HUES6 (cell line): ENCODE data around the gene MEN1.

Experiments
- H3K27ac ChIP-seq: 2 replicates; pipeline ENCODE4 v1.7.0; 2013; ENCODE audit warnings: low read depth, mild to moderate bottlenecking, low read length, inconsistent platforms
- H3K27me3 ChIP-seq: 2 replicates; pipeline ENCODE4 v1.6.1; 2013; ENCODE audit warnings: low read length; ENCODE audit not compliant: control insufficient read depth, insufficient read depth
- H3K36me3 ChIP-seq: 2 replicates; pipeline ENCODE4 v1.6.1; 2013; ENCODE audit warnings: low read length; ENCODE audit not compliant: control insufficient read depth, insufficient read depth
- H3K4me1 ChIP-seq: 2 replicates; pipeline ENCODE4 v1.6.1; 2013; ENCODE audit warnings: low read length; ENCODE audit not compliant: control insufficient read depth, insufficient read depth
- H3K4me3 ChIP-seq: 2 replicates; pipeline ENCODE4 v1.5.1; 2013; ENCODE audit warnings: low read depth, low read length
- H3K9ac ChIP-seq: one replicate; pipeline ENCODE4 v1.6.1; 2013; ENCODE audit warnings: mild to moderate bottlenecking, low read length
- H3K9me3 ChIP-seq: 2 replicates; pipeline ENCODE4 v1.6.1; 2013; ENCODE audit warnings: low read depth, low read length; ENCODE audit not compliant: control insufficient read depth, insufficient read depth

Gene MEN1

DNA sequence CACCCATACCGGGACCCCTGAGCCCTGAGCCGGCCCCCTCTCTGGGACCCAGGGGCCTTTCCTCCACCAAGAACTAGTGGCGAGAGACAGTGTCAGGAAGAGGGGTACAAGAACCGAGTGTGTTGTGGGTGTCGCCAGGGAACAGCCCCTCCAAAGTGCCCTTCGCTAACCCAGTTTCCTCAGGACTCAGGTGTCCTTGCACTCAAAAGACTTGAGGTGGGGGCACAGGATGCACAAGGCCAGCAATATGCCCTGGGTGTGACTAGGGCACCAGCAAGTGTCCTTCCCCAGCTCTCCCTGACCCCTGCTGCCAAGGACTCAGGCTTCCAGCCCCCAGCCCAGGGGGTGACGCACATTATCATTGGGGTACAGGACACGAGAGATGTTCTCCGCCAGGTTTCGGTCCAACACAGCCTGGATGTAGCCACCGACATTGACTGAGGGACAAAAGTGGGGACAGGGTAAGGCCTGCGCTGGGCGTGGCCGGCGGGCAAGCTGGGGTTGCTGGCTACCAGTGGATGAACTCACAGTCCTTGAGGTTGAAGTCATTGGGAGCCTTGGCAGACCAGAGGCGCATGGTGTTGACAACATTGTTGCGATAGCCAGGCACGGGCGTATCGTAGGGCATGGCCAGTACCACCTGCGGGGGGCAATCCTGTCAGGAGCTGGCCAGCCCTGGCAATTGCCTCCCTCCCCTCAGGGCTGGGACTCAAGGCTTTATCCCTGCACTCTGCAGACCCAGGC lies 55.3 kb downstream of the MEN1 start:
- H3K27ac ChIP-seq, result no peak overlapping the region
- H3K4me3 ChIP-seq, result no peak overlapping the region
- H3K9me3 ChIP-seq, result no peaks in the 10 kb centered on the region
- H3K36me3 ChIP-seq, result no peaks in the 10 kb centered on the region
- H3K4me1 ChIP-seq, result peaks cover 14% of the 10 kb centered on the region
- no peaks in the 10 kb centered on the region for H3K27me3 ChIP-seq
- no peak overlapping the region for H3K9ac ChIP-seq

DNA sequence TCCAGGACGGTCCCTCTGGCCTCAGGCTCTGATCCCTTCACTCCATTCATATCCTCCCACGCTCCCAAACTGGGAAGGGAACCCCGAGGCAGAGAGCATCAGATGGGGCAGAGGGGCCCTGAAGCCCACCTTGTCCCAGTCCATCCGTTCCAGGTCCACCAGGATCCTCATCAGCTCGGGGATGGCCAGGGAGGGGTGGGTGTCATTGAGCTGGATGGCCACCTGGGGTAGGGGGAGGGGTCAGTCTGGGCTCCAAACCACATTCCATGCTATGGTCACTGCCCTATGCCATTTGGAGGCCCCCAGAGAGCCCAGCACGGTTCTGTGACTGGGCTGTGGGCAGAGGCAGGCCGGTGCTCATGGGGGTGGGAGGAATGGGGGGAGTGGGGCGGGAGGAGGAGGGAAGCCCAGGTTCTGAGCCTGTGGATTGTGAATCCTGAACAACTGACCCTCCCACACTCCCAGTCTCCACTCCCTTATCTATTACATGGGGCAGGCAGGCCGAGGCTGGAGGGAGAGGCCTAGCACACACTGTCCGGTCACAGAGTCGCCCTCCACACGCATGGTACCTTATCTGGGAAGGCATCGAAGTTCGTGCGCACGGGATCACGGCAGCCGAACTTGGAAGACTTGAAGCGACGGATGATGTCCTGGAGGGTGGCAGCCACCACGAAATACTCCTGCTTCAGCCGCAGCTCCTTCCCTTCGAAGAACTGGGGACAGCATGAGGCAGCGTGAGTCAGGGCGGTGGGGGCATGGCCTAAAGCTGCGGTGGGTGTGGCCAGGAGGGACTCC lies 56.0 kb downstream of the MEN1 start:
- Histone ChIP-seq H3K9me3 (no peaks in the 10 kb centered on the region), H3K27me3 (no peaks in the 10 kb centered on the region), H3K36me3 (no peaks in the 10 kb centered on the region), H3K9ac (no peak overlapping the region), H3K4me3 (no peak overlapping the region), H3K27ac (no peak overlapping the region), H3K4me1 (peaks cover 6% of the 10 kb centered on the region)
